ENCODE data around the gene NRTN.

The NRTN gene

GRCh38 chr19:5867201-5868136 is 62.6 kb downstream of the NRTN start:
- no peak for TF ChIP-seq CTCF (IDR thresholded peaks at IDR 0.05)

GRCh38 chr19:5870986-5871394 is 66.1 kb downstream of the NRTN start:
- TF ChIP-seq CTCF (IDR thresholded peaks at IDR 0.05), result no peak

- TF ChIP-seq CTCF (IDR thresholded peaks at IDR 0.05), result no peak
Measured at GRCh38 chr19:5873617-5874199, 68.8 kb downstream of the NRTN start.

DNA sequence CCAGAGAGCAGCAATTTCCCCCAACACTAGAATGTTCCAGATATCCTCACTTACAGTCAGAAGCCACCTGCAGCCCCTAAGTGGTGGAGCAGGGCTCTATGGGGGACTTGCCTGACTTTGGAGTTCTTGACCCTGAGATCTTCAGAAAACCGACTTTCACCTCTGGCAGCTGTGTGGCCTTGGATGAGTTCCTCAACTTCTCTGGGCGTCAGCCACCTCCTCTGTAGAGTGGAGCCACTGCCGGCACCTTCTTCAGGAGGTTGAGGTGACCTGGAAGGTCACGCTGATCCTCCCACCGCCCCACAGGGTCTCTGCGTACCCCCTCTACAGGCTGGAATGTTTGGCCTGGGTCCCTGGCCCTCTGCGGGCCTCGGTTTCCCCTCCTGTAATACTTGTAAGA is 72.6 kb downstream of the NRTN start:
- TF ChIP-seq CTCF (IDR thresholded peaks at IDR 0.05), result no peak

GRCh38 chr19:5877882-5878281 is 73.0 kb downstream of the NRTN start:
- no peak for TF ChIP-seq CTCF (IDR thresholded peaks at IDR 0.05)

All from LNCAP (cell line).